ENCODE measurements around the gene BLOC1S4. TPM values are rescaled to one million over a fixed set of nuclear protein-coding genes. Genes with fewer than 3 reads are reported as not detected.

BLOC1S4 gene
- polyA plus RNA-seq, 1 of the 3 experiments (the other 2 are of a cell fraction), result 22.1 TPM

GRCh38 chr4:6715704-6716017 lies 313 bp upstream of the BLOC1S4 start:
- WGBS (ENCODE audit: low lambda C conversion rate), result 15% methylated on average over 9 of the region's 9 CpGs
- DNase-seq, result no peak
- TF ChIP-seq FOXM1 (IDR thresholded peaks at IDR 0.05; ENCODE audit: low read depth) (no peak), MAX (IDR thresholded peaks at IDR 0.05; ENCODE audit: low read depth) (no peak), CTCF (IDR thresholded peaks at IDR 0.05) (no peak), USF1 (IDR thresholded peaks at IDR 0.05; ENCODE audit: borderline replicate concordance, low read depth) (no peak), SMC3 (IDR thresholded peaks at IDR 0.05; ENCODE audit: low read depth, low read length) (no peak), TCF12 (IDR thresholded peaks at IDR 0.05) (no peak), MXI1 (IDR thresholded peaks at IDR 0.05; ENCODE audit: low read depth, low read length) (no peak), YY1 (IDR thresholded peaks at IDR 0.05; ENCODE audit: low read depth) (no peak), ELF1 (IDR thresholded peaks at IDR 0.05) (no peak)
- POLR2A ChIA-PET, result interaction anchor here (1.9 kb wide), 1 partner anchor 194 kb away, joined by 6 read pairs; the partner anchor contains the start of gene TBC1D14
- Histone ChIP-seq H4K20me1 (ENCODE audit: insufficient read depth) (peaks cover 18% of the 10 kb centered on the region; the same call in 1 of the 2 replicates), H3K4me3 (ENCODE audit: low read depth in 2 of 2, low read length in 1 of 2) (peak overlapping the region; percentile 81 to 83; a peak in 3 of 4 replicates), H3K4me2 (peak overlapping the region; percentile 98; the same call in 1 of the 2 replicates), H3K4me1 (ENCODE audit: control insufficient read depth in 1 of 2, insufficient read depth in 2 of 2, low read depth in 1 of 2, low read length in 1 of 2) (peaks cover 0 to 4% of the 10 kb centered on the region in 2 experiments; a peak in 2 of 4 replicates), H3K27me3 (ENCODE audit: insufficient read depth) (no peaks in the 10 kb centered on the region), H3K27ac (ENCODE audit: low read depth in 2 of 2, low read length in 1 of 2) (peak overlapping the region; percentile 60 to 81), H3K79me2 (ENCODE audit: insufficient read depth) (peaks cover 25% of the 10 kb centered on the region), H3K36me3 (replicated peaks in 1 of 2; ENCODE audit: control insufficient read depth in 1 of 2, insufficient read depth in 2 of 2, low read length in 1 of 2) (no peaks in the 10 kb centered on the region), H3F3A (replicated peaks; ENCODE audit: insufficient read depth) (peaks cover 8% of the 10 kb centered on the region), H3K9me2 (no peaks in the 10 kb centered on the region), H2AFZ (ENCODE audit: low read depth) (peak overlapping the region; percentile 78), H3K9me3 (no peaks in the 10 kb centered on the region), H3K9ac (peak overlapping the region; percentile 81)
- CTCF ChIA-PET, result interaction anchor here (10.2 kb wide), 1 partner anchor 160 kb away, joined by 204 read pairs; no protein-coding TSS in a partner anchor

- Histone ChIP-seq H3K4me3 (ENCODE audit: low read depth in 2 of 2, low read length in 1 of 2) (peak overlapping the region; percentile 81 to 83), H3K79me2 (ENCODE audit: insufficient read depth) (peaks cover 25% of the 10 kb centered on the region), H3F3A (replicated peaks; ENCODE audit: insufficient read depth) (peaks cover 8% of the 10 kb centered on the region), H3K9me3 (no peaks in the 10 kb centered on the region), H3K36me3 (replicated peaks in 1 of 2; ENCODE audit: control insufficient read depth in 1 of 2, insufficient read depth in 2 of 2, low read length in 1 of 2) (no peaks in the 10 kb centered on the region), H3K27me3 (ENCODE audit: insufficient read depth) (no peaks in the 10 kb centered on the region), H4K20me1 (ENCODE audit: insufficient read depth) (peaks cover 18% of the 10 kb centered on the region; the same call in 1 of the 2 replicates), H3K4me2 (peak overlapping the region; percentile 98), H3K27ac (ENCODE audit: low read depth in 2 of 2, low read length in 1 of 2) (peak overlapping the region; percentile 60 to 85; a peak in 3 of 4 replicates), H3K4me1 (ENCODE audit: control insufficient read depth in 1 of 2, insufficient read depth in 2 of 2, low read depth in 1 of 2, low read length in 1 of 2) (peaks cover 0 to 6% of the 10 kb centered on the region in 2 experiments; a peak in 2 of 4 replicates), H2AFZ (ENCODE audit: low read depth) (no peak overlapping the region; the same call in 1 of the 2 replicates), H3K9ac (peak overlapping the region; percentile 81), H3K9me2 (no peaks in the 10 kb centered on the region)
- WGBS (ENCODE audit: low lambda C conversion rate), result 20% methylated on average over 7 of the region's 7 CpGs
- no peak for DNase-seq
- CTCF ChIA-PET, result interaction anchor here (0.6 to 10.2 kb wide), 9 partner anchors 54 to 353 kb away, joined by 3 to 204 read pairs (median 4); partner anchors contain the start of gene TBC1D14
- POLR2A ChIA-PET, result interaction anchor here (0.6 to 1.9 kb wide), 6 partner anchors 22 to 266 kb away, joined by 3 to 6 read pairs (median 4); partner anchors contain the start of genes MRFAP1 and TBC1D14
- TF ChIP-seq GABPA (IDR thresholded peaks at IDR 0.05; ENCODE audit: low read depth) (no peak), MAX (IDR thresholded peaks at IDR 0.05; ENCODE audit: low read depth) (no peak), NFIC (IDR thresholded peaks at IDR 0.05; ENCODE audit: borderline replicate concordance) (no peak), EZH2phosphoT487 (IDR thresholded peaks at IDR 0.05; ENCODE audit: borderline replicate concordance, low read depth) (no peak), GATA2 (CRISPR knock-in tag; IDR thresholded peaks at IDR 0.05) (no peak), CHD2 (IDR thresholded peaks at IDR 0.05; ENCODE audit: low read length, partially characterized antibody) (no peak), RXRA (IDR thresholded peaks at IDR 0.05; ENCODE audit: borderline replicate concordance, low read depth) (no peak), RCOR1 (IDR thresholded peaks at IDR 0.05; ENCODE audit: low read length) (no peak), FOXJ3 (CRISPR knock-in tag; IDR thresholded peaks at IDR 0.05) (no peak), MEF2A (IDR thresholded peaks at IDR 0.05; ENCODE audit: borderline replicate concordance, low read depth) (no peak), POLR2AphosphoS5 (IDR thresholded peaks at IDR 0.05; ENCODE audit: low read depth, low read length) (no peak), ZBTB33 (IDR thresholded peaks at IDR 0.05; ENCODE audit: borderline replicate concordance, low read depth) (no peak), SMC3 (IDR thresholded peaks at IDR 0.05; ENCODE audit: low read depth, low read length) (no peak), TEAD4 (IDR thresholded peaks at IDR 0.05; ENCODE audit: borderline replicate concordance, insufficient read depth) (no peak), NRF1 (IDR thresholded peaks at IDR 0.05; ENCODE audit: low read depth, low read length) (no peak), SIN3A (IDR thresholded peaks at IDR 0.05; ENCODE audit: borderline replicate concordance, low read depth, low read length) (no peak)
These were observed 1.1 kb downstream of the BLOC1S4 start for GRCh38 chr4:6716958-6717655.
